NCI-H2081 treated with DMSO at 0.1 percent for 48 hours (cell line): Measurements from ENCODE around the gene CSNK2A2.

Experiments used
- DNase-seq: peaks from one replicate; lab custom pipeline; 2025; lab: John Stamatoyannopoulos, UW

The CSNK2A2 gene

GRCh38 chr16:58138852-58139251 is 59.1 kb downstream of the CSNK2A2 start:
- DNase-seq: no peak

GRCh38 chr16:58137581-58137980 is 60.3 kb downstream of the CSNK2A2 start:
- DNase-seq: no peak

GRCh38 chr16:58129097-58129936 is 68.6 kb downstream of the CSNK2A2 start, which contains the start of gene CFAP20:
CFAP20 (minus strand) TSS chr16:58129381; CDS start chr16:58129115, 266 bp downstream.
- peak; percentile 86 for DNase-seq

- DNase-seq: no peak
Measured at GRCh38 chr16:58128711-58129096, 69.2 kb downstream of the CSNK2A2 start.

DNA sequence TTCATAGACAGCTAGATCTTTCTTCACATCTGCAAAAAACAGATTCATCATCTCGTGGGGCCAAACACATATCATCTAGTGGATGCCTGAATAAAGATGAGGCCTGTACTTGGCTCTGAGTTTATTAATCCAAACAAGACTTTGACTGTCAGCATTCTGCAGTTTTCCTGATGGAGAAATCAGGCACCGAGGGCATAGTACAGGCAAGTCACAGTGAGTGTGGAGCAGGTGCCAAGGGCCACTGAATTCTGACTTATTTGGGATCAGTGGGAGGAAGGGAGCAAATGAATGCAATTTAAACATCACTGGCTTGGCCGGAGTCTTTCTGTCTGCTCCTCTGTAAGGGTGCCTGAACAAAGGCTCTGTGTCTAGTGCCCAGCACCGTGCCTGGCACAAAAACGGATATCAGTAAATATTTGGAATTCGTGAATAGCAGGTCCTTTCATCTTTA is 69.7 kb downstream of the CSNK2A2 start:
- DNase-seq: no peak

- DNase-seq: no peak
Measured at GRCh38 chr16:58127634-58128033, 70.3 kb downstream of the CSNK2A2 start.

DNA sequence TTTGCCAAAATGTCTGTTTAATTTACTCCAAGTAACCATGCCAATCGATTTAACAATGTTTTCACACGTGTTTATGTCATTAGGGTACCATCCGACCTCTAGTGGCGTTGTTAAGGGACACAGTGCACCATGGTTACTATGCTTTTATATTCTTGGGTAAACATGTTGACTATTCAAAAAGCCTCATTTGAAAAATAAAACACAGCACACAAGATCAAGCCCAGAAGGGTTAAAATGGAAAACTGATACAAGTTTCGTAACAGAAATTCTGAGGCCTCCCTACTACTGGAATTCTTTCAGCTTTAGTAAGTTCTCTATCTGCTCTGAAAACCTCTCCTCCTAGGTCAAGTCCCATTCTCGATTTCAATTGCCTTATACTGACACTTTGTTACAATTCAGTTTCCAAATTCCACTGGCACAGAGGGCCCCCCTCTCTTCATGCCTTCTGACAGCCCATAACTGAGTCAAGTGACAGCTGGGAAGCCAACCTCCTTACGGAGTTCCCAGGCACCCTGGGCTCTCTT is 70.8 kb downstream of the CSNK2A2 start:
- DNase-seq: no peak

- no peak for DNase-seq
Measured at GRCh38 chr16:58126451-58126961, 71.4 kb downstream of the CSNK2A2 start.

GRCh38 chr16:58125781-58126335 is 72.0 kb downstream of the CSNK2A2 start:
- DNase-seq: no peak

GRCh38 chr16:58125041-58125440 is 72.9 kb downstream of the CSNK2A2 start:
- no peak for DNase-seq

DNA sequence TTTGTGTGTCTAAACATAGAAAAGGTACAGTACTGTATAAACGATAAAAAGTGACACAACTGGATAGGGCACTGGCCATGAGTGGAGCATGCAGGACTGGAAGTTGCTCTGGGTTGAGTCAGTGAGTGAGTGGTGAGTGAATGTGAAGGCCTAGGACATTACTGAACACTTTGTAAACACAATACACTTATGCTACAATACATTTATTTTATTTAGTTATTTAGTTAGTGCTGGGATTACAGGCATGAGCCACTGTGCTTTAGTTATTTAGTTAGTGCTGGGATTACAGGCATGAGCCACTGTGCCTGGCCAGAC is 73.3 kb downstream of the CSNK2A2 start:
- no peak for DNase-seq

GRCh38 chr16:58123896-58124600 is 73.9 kb downstream of the CSNK2A2 start:
- no peak for DNase-seq

GRCh38 chr16:58121132-58121531 is 76.8 kb downstream of the CSNK2A2 start:
- DNase-seq: no peak

GRCh38 chr16:58120234-58120633 is 77.7 kb downstream of the CSNK2A2 start:
- no peak for DNase-seq

GRCh38 chr16:58119509-58119845 is 78.4 kb downstream of the CSNK2A2 start:
- no peak for DNase-seq

GRCh38 chr16:58118801-58119508 is 79.0 kb downstream of the CSNK2A2 start:
- no peak for DNase-seq

DNA sequence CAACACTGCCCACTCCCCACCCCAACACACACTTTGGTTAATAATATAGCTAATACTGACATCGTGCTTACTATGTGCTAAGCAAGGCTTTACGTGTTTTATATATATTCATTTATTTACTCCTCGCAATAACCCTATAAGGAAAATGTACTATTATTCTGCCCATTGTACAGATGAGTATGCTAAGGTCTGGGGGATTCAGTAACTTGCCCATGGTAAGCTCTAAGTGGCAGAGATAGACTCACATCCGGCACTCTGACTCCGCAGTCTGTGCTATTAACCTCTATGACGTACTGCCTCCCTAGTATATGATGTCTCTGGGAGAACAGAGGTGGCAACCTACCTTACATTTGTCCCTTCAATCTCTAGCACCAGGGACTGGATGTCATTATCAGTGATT is 81.4 kb downstream of the CSNK2A2 start:
- DNase-seq: no peak

DNA sequence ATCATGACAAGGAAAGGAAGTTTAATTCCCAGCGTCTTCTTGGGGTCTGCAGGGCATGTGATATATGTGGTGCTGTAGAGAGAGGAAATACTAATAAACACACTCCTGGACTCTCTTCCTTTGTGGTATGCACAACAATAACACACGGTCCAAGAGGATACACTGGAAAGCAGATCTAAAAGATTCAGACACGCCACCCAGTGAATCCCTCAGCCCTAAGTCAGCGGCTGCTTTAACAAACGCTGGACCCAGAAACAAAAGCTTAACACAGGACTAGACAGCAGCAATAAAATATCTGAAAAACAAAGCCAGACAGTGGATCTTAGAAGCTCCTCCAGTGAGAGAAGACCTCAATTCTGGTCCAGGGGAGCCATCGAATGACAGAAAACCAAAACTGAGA is 81.8 kb downstream of the CSNK2A2 start:
- DNase-seq: no peak

GRCh38 chr16:58114827-58115825 is 82.8 kb downstream of the CSNK2A2 start:
- no peak for DNase-seq

DNA sequence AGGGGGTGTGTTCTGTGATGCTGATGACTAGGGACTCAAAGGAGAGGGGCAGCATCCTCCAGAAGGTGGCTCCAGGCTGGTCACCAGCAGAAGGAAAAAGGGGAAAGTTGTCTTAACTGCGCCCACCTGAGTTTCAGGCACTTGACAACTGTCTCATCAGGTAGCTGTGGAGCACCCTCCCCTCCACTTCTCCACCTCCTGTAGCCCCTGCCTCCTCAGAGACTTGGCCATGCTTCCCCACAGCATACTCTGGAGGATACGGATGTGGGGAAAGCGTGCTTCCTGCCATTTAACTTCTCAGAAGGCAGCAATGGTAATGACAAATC is 86.6 kb downstream of the CSNK2A2 start:
- no peak for DNase-seq
